ENCODE measurements around the gene CHID1.

CHID1 gene

GRCh38 chr11:933142-933851, 22.7 kb upstream of the CHID1 start:
- DNase-seq (ENCODE audit: low spot score): no peak

GRCh38 chr11:932435-932834, 21.8 kb upstream of the CHID1 start:
- no peak for DNase-seq (ENCODE audit: low spot score)

- no peak for DNase-seq (ENCODE audit: low spot score)
These were observed 20.8 kb upstream of the CHID1 start for GRCh38 chr11:931385-931784.

GRCh38 chr11:929405-929804, 18.8 kb upstream of the CHID1 start:
- no peak for DNase-seq (ENCODE audit: low spot score)

- DNase-seq (ENCODE audit: low spot score): no peak
These were observed 18.2 kb upstream of the CHID1 start for GRCh38 chr11:928786-929185.

- no peak for DNase-seq (ENCODE audit: low spot score)
These were observed 17.3 kb upstream of the CHID1 start for GRCh38 chr11:927871-928270.

- DNase-seq (ENCODE audit: low spot score): peak; percentile 62
These were observed 15.8 kb upstream of the CHID1 start for GRCh38 chr11:926341-926916.

- peak; percentile 90 for DNase-seq (ENCODE audit: low spot score)
These were observed 15.1 kb upstream of the CHID1 start, which contains the start of gene AP2A2 for GRCh38 chr11:925496-926301. TSS of gene AP2A2 (plus strand) at chr11:925870. CDS start at chr11:926022, 152 bp downstream.

- no peak for DNase-seq (ENCODE audit: low spot score)
These were observed 14.5 kb upstream of the CHID1 start for GRCh38 chr11:925158-925495.

GRCh38 chr11:924406-925157, 14.0 kb upstream of the CHID1 start:
- no peak for DNase-seq (ENCODE audit: low spot score)

- no peak for DNase-seq (ENCODE audit: low spot score)
These were observed 13.2 kb upstream of the CHID1 start for GRCh38 chr11:923691-924405.

- no peak for DNase-seq (ENCODE audit: low spot score)
These were observed 11.5 kb upstream of the CHID1 start for GRCh38 chr11:921921-922678.

- no peak for DNase-seq (ENCODE audit: low spot score)
These were observed 6.8 kb upstream of the CHID1 start for GRCh38 chr11:917426-917825.

GRCh38 chr11:914747-915501, 4.3 kb upstream of the CHID1 start:
- no peak for DNase-seq (ENCODE audit: low spot score)

GRCh38 chr11:914204-914603, 3.6 kb upstream of the CHID1 start:
- DNase-seq (ENCODE audit: low spot score): no peak

GRCh38 chr11:913043-913442, 2.4 kb upstream of the CHID1 start:
- no peak for DNase-seq (ENCODE audit: low spot score)

GRCh38 chr11:912266-912665, 1.7 kb upstream of the CHID1 start:
- no peak for DNase-seq (ENCODE audit: low spot score)

- no peak for DNase-seq (ENCODE audit: low spot score)
These were observed 1.2 kb upstream of the CHID1 start for GRCh38 chr11:911890-912219.

- no peak for DNase-seq (ENCODE audit: low spot score)
These were observed 650 bp upstream of the CHID1 start for GRCh38 chr11:911031-911889.

Data from HuH-7 (cell line).